Choroid plexus epithelial cell (primary cell): ENCODE data around the gene FPR1.

Experiments
- DNase-seq: peaks from one replicate; pipeline ENCODE4 v3.0.0-alpha.2; 2010; ENCODE audit warnings: low read depth
- H3K4me3 ChIP-seq: 2 replicates; pipeline ENCODE4 v1.5.1; 2011; ENCODE audit warnings: low read depth, mild to moderate bottlenecking, control low read depth, low read length, moderate library complexity
- TF ChIP-seq, protein P1 (sequence below): conservative IDR thresholded peaks from 2 replicates; pipeline ENCODE4 v1.5.1; 2011; ENCODE audit warnings: low read depth, mild to moderate bottlenecking, control low read depth, inconsistent platforms, low read length, moderate library complexity

The FPR1 gene

GRCh38 chr19:51708811-51709210, 42.9 kb downstream of the FPR1 start:
- TF ChIP-seq, protein P1, sequence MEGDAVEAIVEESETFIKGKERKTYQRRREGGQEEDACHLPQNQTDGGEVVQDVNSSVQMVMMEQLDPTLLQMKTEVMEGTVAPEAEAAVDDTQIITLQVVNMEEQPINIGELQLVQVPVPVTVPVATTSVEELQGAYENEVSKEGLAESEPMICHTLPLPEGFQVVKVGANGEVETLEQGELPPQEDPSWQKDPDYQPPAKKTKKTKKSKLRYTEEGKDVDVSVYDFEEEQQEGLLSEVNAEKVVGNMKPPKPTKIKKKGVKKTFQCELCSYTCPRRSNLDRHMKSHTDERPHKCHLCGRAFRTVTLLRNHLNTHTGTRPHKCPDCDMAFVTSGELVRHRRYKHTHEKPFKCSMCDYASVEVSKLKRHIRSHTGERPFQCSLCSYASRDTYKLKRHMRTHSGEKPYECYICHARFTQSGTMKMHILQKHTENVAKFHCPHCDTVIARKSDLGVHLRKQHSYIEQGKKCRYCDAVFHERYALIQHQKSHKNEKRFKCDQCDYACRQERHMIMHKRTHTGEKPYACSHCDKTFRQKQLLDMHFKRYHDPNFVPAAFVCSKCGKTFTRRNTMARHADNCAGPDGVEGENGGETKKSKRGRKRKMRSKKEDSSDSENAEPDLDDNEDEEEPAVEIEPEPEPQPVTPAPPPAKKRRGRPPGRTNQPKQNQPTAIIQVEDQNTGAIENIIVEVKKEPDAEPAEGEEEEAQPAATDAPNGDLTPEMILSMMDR: no peak
- no peak overlapping the region for H3K4me3 ChIP-seq
- DNase-seq: no peak

- peak; percentile 0 for DNase-seq
- TF ChIP-seq, protein P1: no peak
- H3K4me3 ChIP-seq: no peak overlapping the region
Measured at GRCh38 chr19:51706885-51707284, 44.8 kb downstream of the FPR1 start.

DNA sequence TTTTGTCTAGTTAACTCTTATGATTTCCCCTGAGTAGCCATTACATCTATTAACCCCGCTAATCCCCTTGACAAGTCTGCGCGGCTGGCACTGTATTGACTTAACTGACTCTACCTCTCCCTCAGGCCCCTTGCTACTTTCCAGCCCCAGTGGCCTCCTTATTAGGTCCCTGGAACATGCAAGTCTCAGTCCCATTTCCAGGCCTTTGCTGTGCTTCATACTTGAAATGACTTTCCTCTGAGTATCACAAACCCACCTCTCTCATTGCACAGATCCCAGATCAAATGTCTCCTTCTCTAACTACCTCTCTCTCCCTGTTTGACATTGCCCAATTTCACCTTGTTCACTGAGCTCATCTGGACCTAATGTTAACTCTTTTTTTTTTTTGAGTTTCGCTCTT, 45.4 kb downstream of the FPR1 start:
- TF ChIP-seq, protein P1: no peak
- DNase-seq: peak; percentile 28
- no peak overlapping the region for H3K4me3 ChIP-seq

DNA sequence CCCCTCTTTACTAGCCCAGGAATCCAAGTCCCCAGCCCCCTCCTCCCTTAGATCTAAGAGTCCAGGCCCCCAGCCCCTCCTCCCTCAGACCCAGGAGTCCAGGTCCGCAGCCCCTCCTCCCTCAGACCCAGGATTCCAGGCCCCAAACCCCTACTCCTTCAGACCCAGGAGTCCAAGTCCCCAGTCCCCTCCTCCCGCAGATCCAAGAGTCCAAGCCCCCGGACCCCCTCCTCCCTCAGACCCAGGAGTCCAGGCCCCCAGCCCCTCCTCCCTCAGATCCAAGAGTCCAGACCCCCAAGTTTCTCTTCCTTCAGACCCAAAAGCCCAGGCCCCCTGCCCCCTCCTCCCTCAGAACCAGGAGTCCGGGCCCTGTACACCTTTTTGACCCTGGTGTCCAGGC, 47.1 kb downstream of the FPR1 start:
- TF ChIP-seq, protein P1: no peak
- H3K4me3 ChIP-seq: peak overlapping the region; percentile 59
- no peak for DNase-seq

DNA sequence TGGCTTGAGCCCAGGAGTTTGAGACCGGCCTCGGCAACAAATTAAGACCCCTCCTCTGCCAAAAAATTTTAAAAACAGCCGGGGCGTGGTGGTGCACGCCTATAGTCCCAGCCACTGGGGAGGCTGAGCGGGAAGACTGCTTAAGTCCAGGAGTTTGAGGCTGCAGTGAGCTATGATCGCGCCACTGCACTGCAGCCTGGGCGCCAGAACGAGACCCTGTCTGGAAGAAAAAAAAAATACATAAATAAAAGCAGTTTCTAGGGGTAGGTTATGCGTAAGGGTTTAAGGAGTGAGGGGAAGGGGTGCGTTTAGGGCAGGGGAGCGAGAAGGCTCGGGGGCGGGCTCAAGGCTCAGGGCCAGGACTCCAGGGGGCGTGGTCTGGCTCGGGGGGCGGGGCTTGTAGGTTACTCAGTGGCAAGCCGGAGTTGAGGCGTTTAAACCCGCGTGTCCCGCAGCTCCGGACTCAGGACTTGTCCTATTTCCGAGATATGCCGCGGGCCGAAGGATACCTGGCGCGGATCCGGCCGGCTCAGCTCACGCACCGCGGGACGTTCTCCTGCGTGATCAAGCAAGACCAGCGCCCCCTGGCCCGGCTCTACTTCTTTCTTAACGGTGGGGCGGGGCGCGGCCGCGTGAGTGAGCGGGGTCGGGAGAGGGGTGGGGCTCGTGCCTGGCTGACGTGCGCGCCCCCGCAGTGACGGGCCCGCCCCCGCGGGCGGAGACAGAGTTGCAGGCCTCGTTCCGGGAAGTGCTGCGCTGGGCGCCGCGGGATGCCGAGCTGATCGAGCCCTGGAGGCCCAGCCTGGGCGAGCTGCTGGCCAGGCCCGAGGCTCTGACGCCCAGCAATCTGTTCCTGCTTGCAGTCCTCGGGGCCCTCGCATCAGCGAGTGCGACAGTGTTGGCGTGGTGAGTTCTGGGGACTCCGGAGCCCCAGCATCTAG, 47.8 kb downstream of the FPR1 start:
- peak overlapping the region; percentile 59 for H3K4me3 ChIP-seq
- DNase-seq: peak; percentile 98
- TF ChIP-seq, protein P1: peak; percentile 62

GRCh38 chr19:51702825-51703574, 48.7 kb downstream of the FPR1 start:
- no peak overlapping the region for H3K4me3 ChIP-seq
- TF ChIP-seq, protein P1: no peak
- DNase-seq: peak; percentile 15
